Left kidney (tissue), 2 donors: ENCODE data around the gene CNGA4. TPM values are rescaled to one million over a fixed set of nuclear protein-coding genes. Genes with fewer than 3 reads are reported as not detected.
"Not testable (repeated sequence)": the region's sequence is repeated elsewhere in the genome, so short reads cannot be mapped to it uniquely, and the experiment has no call there.

Source experiments
- DNase-seq: peaks from one replicate; pipeline ENCODE4 v3.0.0-alpha.2; 2013
- polyA plus RNA-seq: library from polyadenylated mRNA; unstranded; fragments of 120-200 nt; gene quantifications from one replicate; pipeline ENCODE4 v1.2.1, GENCODE V29; 2013; ENCODE audit not compliant: insufficient read length

The CNGA4 gene
- polyA plus RNA-seq, 1 donor = 1.1 TPM

- DNase-seq = no peak
These were observed 13.0 kb upstream of the CNGA4 start for GRCh38 chr11:6225896-6226295.

- no peak for DNase-seq
These were observed 10.4 kb upstream of the CNGA4 start for GRCh38 chr11:6228520-6228919.

GRCh38 chr11:6229911-6230310, 9.0 kb upstream of the CNGA4 start:
- DNase-seq = no peak

- DNase-seq = no peak
These were observed 6.0 kb upstream of the CNGA4 start for GRCh38 chr11:6232899-6233298.

- peak; percentile 3 for DNase-seq
These were observed 4.9 kb upstream of the CNGA4 start for GRCh38 chr11:6233984-6234386.

GRCh38 chr11:6234387-6235107, 4.3 kb upstream of the CNGA4 start, which contains the start of gene FHIP1B:
FHIP1B (minus strand) TSS chr11:6234636; CDS start chr11:6224516, 10,120 bp downstream.
- DNase-seq = peak; percentile 99

GRCh38 chr11:6237266-6237665, 1.6 kb upstream of the CNGA4 start:
- DNase-seq = no peak

GRCh38 chr11:6237761-6238302, 1.1 kb upstream of the CNGA4 start:
- no peak for DNase-seq

GRCh38 chr11:6240139-6240538, 1.2 kb downstream of the CNGA4 start:
- DNase-seq = no peak

GRCh38 chr11:6240781-6241180, 1.9 kb downstream of the CNGA4 start:
- DNase-seq = no peak

GRCh38 chr11:6241316-6241715, 2.4 kb downstream of the CNGA4 start:
- no peak for DNase-seq

GRCh38 chr11:6245536-6245935, 6.6 kb downstream of the CNGA4 start:
- DNase-seq = no peak

GRCh38 chr11:6248248-6248647, 9.4 kb downstream of the CNGA4 start:
- DNase-seq = no peak

GRCh38 chr11:6248897-6249296, 10.0 kb downstream of the CNGA4 start:
- not testable (repeated sequence) for DNase-seq

GRCh38 chr11:6249770-6250555, 11.1 kb downstream of the CNGA4 start:
- DNase-seq = no peak

GRCh38 chr11:6251120-6251733, 12.3 kb downstream of the CNGA4 start:
- peak; percentile 75 for DNase-seq

- no peak for DNase-seq
These were observed 13.1 kb downstream of the CNGA4 start for GRCh38 chr11:6251990-6252473.

- no peak for DNase-seq
These were observed 14.3 kb downstream of the CNGA4 start for GRCh38 chr11:6253197-6253596.

GRCh38 chr11:6258141-6258540, 19.3 kb downstream of the CNGA4 start:
- no peak for DNase-seq

GRCh38 chr11:6258571-6259081, 19.7 kb downstream of the CNGA4 start:
- no peak for DNase-seq

GRCh38 chr11:6260207-6260726, 21.4 kb downstream of the CNGA4 start:
- DNase-seq = no peak

GRCh38 chr11:6263662-6264061, 24.8 kb downstream of the CNGA4 start:
- no peak for DNase-seq
